Measurements from ENCODE around the gene EBI3.

DNA sequence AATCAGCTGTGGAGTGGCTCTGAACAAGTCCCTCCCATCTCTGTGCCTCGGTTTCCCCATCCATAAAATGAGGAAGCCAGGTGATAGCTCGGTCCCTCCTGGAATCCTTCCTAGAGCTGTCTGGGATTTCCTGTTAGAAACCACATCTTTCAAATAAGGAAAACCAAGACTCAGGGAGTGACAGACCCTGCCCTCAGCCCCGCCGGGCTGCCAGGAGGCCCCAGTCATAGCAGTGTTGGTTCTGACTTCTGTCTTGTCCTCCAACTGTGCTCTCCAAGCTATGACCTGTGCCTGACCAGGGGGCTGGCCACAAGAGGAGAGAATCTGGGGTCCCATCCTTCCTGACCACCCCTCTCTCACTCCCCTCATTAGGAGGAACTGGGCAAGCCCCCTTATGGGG, 48.7 kb downstream of the EBI3 start:
- TF ChIP-seq, protein P1, sequence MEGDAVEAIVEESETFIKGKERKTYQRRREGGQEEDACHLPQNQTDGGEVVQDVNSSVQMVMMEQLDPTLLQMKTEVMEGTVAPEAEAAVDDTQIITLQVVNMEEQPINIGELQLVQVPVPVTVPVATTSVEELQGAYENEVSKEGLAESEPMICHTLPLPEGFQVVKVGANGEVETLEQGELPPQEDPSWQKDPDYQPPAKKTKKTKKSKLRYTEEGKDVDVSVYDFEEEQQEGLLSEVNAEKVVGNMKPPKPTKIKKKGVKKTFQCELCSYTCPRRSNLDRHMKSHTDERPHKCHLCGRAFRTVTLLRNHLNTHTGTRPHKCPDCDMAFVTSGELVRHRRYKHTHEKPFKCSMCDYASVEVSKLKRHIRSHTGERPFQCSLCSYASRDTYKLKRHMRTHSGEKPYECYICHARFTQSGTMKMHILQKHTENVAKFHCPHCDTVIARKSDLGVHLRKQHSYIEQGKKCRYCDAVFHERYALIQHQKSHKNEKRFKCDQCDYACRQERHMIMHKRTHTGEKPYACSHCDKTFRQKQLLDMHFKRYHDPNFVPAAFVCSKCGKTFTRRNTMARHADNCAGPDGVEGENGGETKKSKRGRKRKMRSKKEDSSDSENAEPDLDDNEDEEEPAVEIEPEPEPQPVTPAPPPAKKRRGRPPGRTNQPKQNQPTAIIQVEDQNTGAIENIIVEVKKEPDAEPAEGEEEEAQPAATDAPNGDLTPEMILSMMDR (IDR thresholded peaks at IDR 0.05): no peak
- TF ChIP-seq POLR2A (IDR thresholded peaks at IDR 0.05): no peak
